K562 (cell line): ENCODE results near the gene SORCS1. TPM values are rescaled to one million over a fixed set of nuclear protein-coding genes. Genes with fewer than 3 reads are reported as not detected.
A peak's percentile ranks its signal among the peaks of the same experiment; 100 is the strongest.

Experiments used
- ATAC-seq: fragments of 200-7000 bp; cut with Tn5 transposase; 3 replicates; pipeline ENCODE4 v1.9.1; 2020; ENCODE audit warnings: moderate library complexity
- BruUV-seq: library from RNA; stranded (reverse); fragments of 400-500 nt; replicated peaks from 2 replicates; lab custom pipeline; 2021; lab: Mats Ljungman, UMichigan
- CTCF ChIA-PET: fragments of 300-600 bp; formaldehyde crosslinking; extraction: SDS; loops from one replicate; lab custom pipeline; 2021; ENCODE audit warnings: low intra/inter-chr PET ratio; lab: Yijun Ruan, JAX
- POLR2A ChIA-PET: fragments of 300-600, 350-650 bp; sonication (Branson Sonifier 250); formaldehyde crosslinking; extraction: SDS; loops from one replicate; lab custom pipeline; 2021; ENCODE audit warnings: antibody characterized with exemption, inconsistent platforms; lab: Yijun Ruan, JAX
- DNase-seq, 4 experiments: peaks; one replicate each; pipeline versions ENCODE4 v3.0.0 to v3.0.0-alpha.2; 2011 to 2018; ENCODE audit warnings: low spot score in 3 of 4, mixed read lengths in 3 of 4; ENCODE audit errors: extremely low read depth in 1 of 4
- FAIRE-seq: peaks from 2 replicates; lab custom pipeline; 2011; peaks lifted over from hg19 to GRCh38; lab: Jason Lieb, UNC
- H2AFZ ChIP-seq: 2 replicates; pipeline ENCODE4 v1.6.0; 2011; ENCODE audit warnings: low read depth, low read length, control low read depth, inconsistent platforms
- H3K27ac ChIP-seq: fragments of 200-600 bp; 3 replicates; pipeline ENCODE4 v1.8.0; 2011; ENCODE audit warnings: low read depth, mild to moderate bottlenecking, control low read depth, inconsistent platforms, low read length, moderate library complexity, mixed read lengths; ENCODE audit errors: extremely low read depth
- H3K27me3 ChIP-seq, 2 experiments: fragments of 300-600 bp in 1 of 2; 2 replicates in 1 of 2; 3 replicates in 1 of 2; pipeline versions ENCODE4 v1.6.0 to v1.8.0; 2011; ENCODE audit warnings: inconsistent platforms in 2 of 2, low read length in 2 of 2, mild to moderate bottlenecking in 1 of 2, mixed read lengths in 1 of 2, moderate library complexity in 1 of 2; ENCODE audit not compliant: control insufficient read depth in 2 of 2, insufficient read depth in 2 of 2
- H3K36me3 ChIP-seq: fragments of 300-600 bp; 3 replicates; pipeline ENCODE4 v1.8.0; 2011; ENCODE audit warnings: mild to moderate bottlenecking, low read length, inconsistent platforms; ENCODE audit not compliant: control insufficient read depth, insufficient read depth
- H3K4me1 ChIP-seq, 2 experiments: fragments of 200-600 bp in 1 of 2; replicated peaks in 1 of 2; 2 replicates in 1 of 2; 3 replicates in 1 of 2; pipeline versions ENCODE4 v1.5.1 to v1.8.0; 2011; ENCODE audit warnings: inconsistent platforms in 2 of 2, low read length in 2 of 2, mild to moderate bottlenecking in 1 of 2, mixed read lengths in 1 of 2, moderate library complexity in 1 of 2; ENCODE audit not compliant: control insufficient read depth in 2 of 2, insufficient read depth in 2 of 2
- H3K4me2 ChIP-seq: 2 replicates; pipeline ENCODE4 v1.6.1; 2011; ENCODE audit warnings: low read length, control low read depth, inconsistent platforms, mixed read lengths; ENCODE audit not compliant: insufficient read depth
- H3K4me3 ChIP-seq: fragments of 200-600 bp; sonication (generic), shearing (Covaris generic); 2 replicates; pipeline ENCODE4 v1.5.1; 2016; ENCODE audit warnings: control low read depth, inconsistent platforms
- H3K79me2 ChIP-seq: fragments of 200-600 bp; 3 replicates; pipeline ENCODE4 v1.8.0; 2011; ENCODE audit warnings: low read length, inconsistent platforms; ENCODE audit not compliant: control insufficient read depth, insufficient read depth
- H3K9ac ChIP-seq, 2 experiments: 2 replicates each; pipeline versions ENCODE4 v1.6.0 to v1.6.1; 2011; ENCODE audit warnings: low read depth in 2 of 2, low read length in 2 of 2, control low read depth in 1 of 2, inconsistent platforms in 1 of 2, mild to moderate bottlenecking in 1 of 2, mixed read lengths in 1 of 2; ENCODE audit not compliant: insufficient read depth in 1 of 2
- H3K9me1 ChIP-seq: one replicate; pipeline ENCODE4 v1.6.0; 2011; ENCODE audit warnings: inconsistent platforms, mild to moderate bottlenecking, low read length, moderate library complexity; ENCODE audit not compliant: control insufficient read depth, insufficient read depth
- H3K9me3 ChIP-seq: replicated peaks from 2 replicates; pipeline ENCODE4 v1.5.1; 2011; ENCODE audit warnings: low read depth, low read length, inconsistent platforms; ENCODE audit not compliant: control insufficient read depth, insufficient read depth
- H4K20me1 ChIP-seq: replicated peaks from 2 replicates; pipeline ENCODE4 v1.6.1; 2011; ENCODE audit warnings: low read length, inconsistent platforms, mixed read lengths; ENCODE audit not compliant: control insufficient read depth, insufficient read depth
- CBX5 ChIP-seq: IDR thresholded peaks from 2 replicates; pipeline ENCODE4 v1.6.1; 2014; ENCODE audit warnings: low read depth, borderline replicate concordance
- NFRKB ChIP-seq: fragments of 450-650 bp; IDR thresholded peaks from 2 replicates; pipeline ENCODE4 v1.6.1; 2016; ENCODE audit warnings: low read depth
- PYGO2 ChIP-seq: fragments of 450-650 bp; IDR thresholded peaks from 2 replicates; pipeline ENCODE4 v1.6.1; 2016; ENCODE audit warnings: mild to moderate bottlenecking, missing genetic modification characterization, moderate library complexity, missing compliant biosample characterization
- TRIM24 ChIP-seq, 2 experiments: fragments of 450-650 bp; IDR thresholded peaks; 2 replicates each; pipeline ENCODE4 v1.6.1; 2016
- ZNF124 ChIP-seq: sonication (generic); formaldehyde crosslinking; IDR thresholded peaks from 2 replicates; pipeline ENCODE4 v1.8.1; 2022; ENCODE audit warnings: missing genetic modification reagents
- WGBS: fragments of 100-300 bp; shearing (Covaris generic); methylation state at CpG from one replicate; pipeline ENCODE4 v1.1.6; 2016; ENCODE audit warnings: low coverage, mixed read lengths; ENCODE audit not compliant: insufficient coverage; ENCODE audit errors: missing lambda C conversion rate; 5-methylcytosine and 5-hydroxymethylcytosine counted together
- in situ Hi-C: fragments of 300-500 bp; cut with MboI; formaldehyde crosslinking; loops from 4 replicates; pipeline ENCODE4 v1.15.0; 2018; ENCODE audit warnings: inconsistent platforms, mixed read lengths
- intact Hi-C: fragments of 100-400 bp; cut with micrococcal nuclease; formaldehyde crosslinking; loops from 2 replicates; pipeline ENCODE4 v1.14.2; 2022
- polyA plus RNA-seq, 8 experiments: library from polyadenylated mRNA; depleted of rRNA in 4 of 8; stranded (reverse) in 5 of 8; unstranded in 3 of 8; fragments of >200 nt; fragmentation: Nextera tagmentation in 2 of 8; fragmentation: Illumina TruSeq in 1 of 8; extraction: Ambion mirVana in 2 of 8; extraction: Trizol in 1 of 8; gene quantifications; 2 replicates each; pipeline versions ENCODE4 v1.2.1 to v1.2.3, GENCODE V29; 2011 to 2014; ENCODE audit warnings: inconsistent platforms in 1 of 8, missing spikeins in 1 of 8
- total RNA-seq, 7 experiments: library from RNA; depleted of rRNA in 6 of 7; stranded (reverse); fragments of >200 nt in 6 of 7; fragmentation: Illumina TruSeq in 2 of 7; extraction: Trizol in 2 of 7; gene quantifications; 2 replicates each; pipeline versions ENCODE4 v1.2.1 to v1.2.3, GENCODE V29; 2011 to 2021; ENCODE audit warnings: low replicate concordance in 1 of 7
- TF ChIP-seq, protein P1 (sequence below): fragments of 250-450 bp; sonication (Bioruptor Pico); IDR thresholded peaks from 2 replicates; pipeline ENCODE4 v1.4.0; 2020

Gene SORCS1
- total and polyA plus RNA-seq, 9 of the 15 experiments (the other 6 are each of a cell fraction or from before 2014, with no cell fraction given) = 1.5 to 3.9 (median 2.7) TPM

DNA sequence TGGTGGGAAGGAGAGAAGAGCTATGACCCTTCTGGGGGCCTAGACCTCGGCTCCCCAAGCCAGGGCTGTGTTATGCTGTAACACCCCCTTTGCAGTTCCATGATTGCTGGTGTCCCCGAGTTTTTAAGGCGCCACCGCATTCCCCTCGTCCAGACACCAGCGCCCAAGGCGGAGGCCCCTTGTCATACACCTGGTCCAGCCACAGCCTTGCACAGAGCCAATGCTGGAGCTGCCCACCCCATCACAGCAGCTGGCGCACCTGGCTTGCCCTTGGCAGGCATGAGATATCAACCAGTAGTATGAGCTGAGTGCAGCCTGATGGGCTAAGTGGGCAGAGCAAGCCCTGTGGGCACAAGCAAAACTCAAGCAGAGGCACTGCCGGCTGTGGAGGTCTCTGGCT is 209.4 kb downstream of the SORCS1 start (continued):
- no peak for TF ChIP-seq TRIM24 (IDR thresholded peaks at IDR 0.05)
- TF ChIP-seq, protein P1, sequence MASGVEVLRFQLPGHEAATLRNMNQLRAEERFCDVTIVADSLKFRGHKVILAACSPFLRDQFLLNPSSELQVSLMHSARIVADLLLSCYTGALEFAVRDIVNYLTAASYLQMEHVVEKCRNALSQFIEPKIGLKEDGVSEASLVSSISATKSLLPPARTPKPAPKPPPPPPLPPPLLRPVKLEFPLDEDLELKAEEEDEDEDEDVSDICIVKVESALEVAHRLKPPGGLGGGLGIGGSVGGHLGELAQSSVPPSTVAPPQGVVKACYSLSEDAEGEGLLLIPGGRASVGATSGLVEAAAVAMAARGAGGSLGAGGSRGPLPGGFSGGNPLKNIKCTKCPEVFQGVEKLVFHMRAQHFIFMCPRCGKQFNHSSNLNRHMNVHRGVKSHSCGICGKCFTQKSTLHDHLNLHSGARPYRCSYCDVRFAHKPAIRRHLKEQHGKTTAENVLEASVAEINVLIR (CRISPR knock-in tag) = no peak
- no peak for TF ChIP-seq NFRKB

DNA sequence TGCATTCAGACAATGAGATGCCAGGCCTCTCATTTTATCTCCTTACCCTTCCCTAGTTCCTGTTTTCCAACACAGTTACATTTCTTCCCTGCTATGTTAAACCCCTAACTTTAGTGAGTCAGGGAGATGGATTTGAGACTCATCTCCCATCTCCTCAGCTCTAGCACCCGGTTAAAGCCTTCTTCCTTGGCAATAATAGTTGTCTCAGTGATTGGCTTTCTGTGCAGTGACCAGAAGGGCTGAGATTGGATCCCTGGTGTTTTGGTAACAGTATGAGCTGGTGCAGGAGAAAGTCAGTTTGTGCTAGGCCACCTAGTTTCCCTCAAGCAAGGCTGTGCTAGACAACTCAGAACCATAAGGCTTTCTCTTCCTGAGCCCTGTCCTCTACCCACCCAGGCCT is 212.5 kb downstream of the SORCS1 start:
- CTCF ChIA-PET = no interaction called here
- H3K27ac ChIP-seq = no peak overlapping the region
- no peak overlapping the region for H2AFZ ChIP-seq
- no TSS peak for BruUV-seq
- in situ Hi-C loops = no loop called here
- 0% methylated on average over 1 of the region's 1 CpG for WGBS
- no peak overlapping the region for H3K9ac ChIP-seq
- H3K4me3 ChIP-seq = no peak overlapping the region
- no peaks in the 10 kb centered on the region for H4K20me1 ChIP-seq
- H3K4me2 ChIP-seq = no peak overlapping the region
- H3K79me2 ChIP-seq = no peaks in the 10 kb centered on the region
- no peak for DNase-seq
- H3K4me1 ChIP-seq = no peaks in the 10 kb centered on the region
- no peaks in the 10 kb centered on the region for H3K36me3 ChIP-seq
- POLR2A ChIA-PET = interaction anchor here (0.6 kb wide), 1 partner anchor 78 kb away, joined by 3 read pairs; no protein-coding TSS in a partner anchor
- ATAC-seq = no peak
- intact Hi-C loops = no loop called here
- no peaks in the 10 kb centered on the region for H3K9me1 ChIP-seq
- no peaks in the 10 kb centered on the region for H3K9me3 ChIP-seq
- TF ChIP-seq CBX5 (peak; percentile 45; the same call in 1 of the 2 replicates), ZNF124 (CRISPR knock-in tag) (peak; percentile 92; the same call in 1 of the 2 replicates), PYGO2 (no peak)
- no peaks in the 10 kb centered on the region for H3K27me3 ChIP-seq
- no peak for FAIRE-seq
